B cell (primary cell): ENCODE results near the gene BTBD6. TPM values are rescaled to one million over a fixed set of nuclear protein-coding genes. Genes with fewer than 3 reads are reported as not detected.

Experiments
- ATAC-seq: fragments of 200-7000 bp; cut with Tn5 transposase; one replicate; pipeline ENCODE4 v1.10.0; 2021; ENCODE audit warnings: low read depth, mild to moderate bottlenecking, moderate number of reproducible peaks, moderate library complexity
- CTCF ChIA-PET: fragments of 350-600 bp; sonication (Branson Sonifier 250); formaldehyde crosslinking; loops from one replicate; lab custom pipeline; 2021; ENCODE audit warnings: antibody characterized with exemption, inconsistent platforms; lab: Charles Lee
- POLR2A ChIA-PET: fragments of 350-600 bp; sonication (Branson Sonifier 250); formaldehyde crosslinking; loops from one replicate; lab custom pipeline; 2021; ENCODE audit warnings: antibody characterized with exemption; lab: Charles Lee
- DNase-seq: peaks from one replicate; pipeline ENCODE4 v3.0.0; 2013
- H2AFZ ChIP-seq: 2 replicates; pipeline ENCODE4 v1.6.1; 2012; ENCODE audit warnings: mild to moderate bottlenecking, low read depth, low read length; ENCODE audit not compliant: insufficient read depth, poor library complexity, severe bottlenecking
- H3K27ac ChIP-seq, 2 donors: 1 replicate in 1 of 2; 2 replicates in 1 of 2; pipeline ENCODE4 v1.5.1; 2012 to 2013; ENCODE audit warnings: low read length in 2 of 2, mild to moderate bottlenecking in 2 of 2, moderate library complexity in 1 of 2
- H3K27me3 ChIP-seq, 4 experiments: fragments of 200-600 bp in 1 of 4; sonication (generic) in 1 of 4; replicated peaks in 1 of 4; 1 replicate in 2 of 4; 2 replicates in 2 of 4; pipeline versions ENCODE4 v1.6.1 to v1.7.0; 2013 to 2016; ENCODE audit warnings: low read length in 3 of 4, mild to moderate bottlenecking in 2 of 4, mixed read lengths in 1 of 4, moderate library complexity in 1 of 4; ENCODE audit not compliant: insufficient read depth in 4 of 4, control insufficient read depth in 3 of 4; ENCODE audit errors: control extremely low read depth in 1 of 4
- H3K36me3 ChIP-seq, 2 experiments: replicated peaks in 1 of 2; 1 replicate in 1 of 2; 2 replicates in 1 of 2; pipeline versions ENCODE4 v1.6.1 to v1.7.1; 2013; ENCODE audit warnings: low read length in 1 of 2; ENCODE audit not compliant: insufficient read depth in 2 of 2, control insufficient read depth in 1 of 2; ENCODE audit errors: control extremely low read depth in 1 of 2, extremely low read depth in 1 of 2
- H3K4me1 ChIP-seq, 2 donors: fragments of 200-600 bp in 1 of 2; sonication (generic) in 1 of 2; 1 replicate in 1 of 2; 2 replicates in 1 of 2; pipeline versions ENCODE4 v1.5.1 to v1.6.1; 2013 to 2017; ENCODE audit warnings: low read length in 2 of 2; ENCODE audit not compliant: control insufficient read depth in 2 of 2, insufficient read depth in 2 of 2
- H3K4me2 ChIP-seq: replicated peaks from 2 replicates; pipeline ENCODE3; 2012; ENCODE audit warnings: mild to moderate bottlenecking, low read depth, low read length; ENCODE audit not compliant: poor library complexity, severe bottlenecking
- H3K4me3 ChIP-seq, 5 experiments: fragments of 200-600 bp in 1 of 5; sonication (generic) in 1 of 5; 1 replicate in 3 of 5; 2 replicates in 2 of 5; pipeline versions ENCODE4 v1.5.1 to v1.7.0; 2011 to 2016; ENCODE audit warnings: low read length in 4 of 5, mild to moderate bottlenecking in 4 of 5, low read depth in 2 of 5, control low read depth in 1 of 5, moderate library complexity in 1 of 5; ENCODE audit not compliant: insufficient read depth in 1 of 5; ENCODE audit errors: control extremely low read depth in 1 of 5, extremely low read depth in 1 of 5
- H3K79me2 ChIP-seq: fragments of 200-600 bp; sonication (generic); one replicate; pipeline ENCODE4 v1.6.0; 2016; ENCODE audit warnings: low read length; ENCODE audit not compliant: control insufficient read depth, insufficient read depth
- H3K9ac ChIP-seq: fragments of 200-600 bp; sonication (generic); 2 replicates; pipeline ENCODE4 v1.6.1; 2017; ENCODE audit warnings: mild to moderate bottlenecking, low read length, moderate library complexity
- H3K9me3 ChIP-seq, 3 donors: one replicate each; pipeline versions ENCODE4 v1.6.1 to v1.7.1; 2013; ENCODE audit warnings: low read length in 2 of 3; ENCODE audit not compliant: control insufficient read depth in 2 of 3, insufficient read depth in 1 of 3; ENCODE audit errors: control extremely low read depth in 1 of 3
- H4K20me1 ChIP-seq: 2 replicates; pipeline ENCODE4 v1.6.0; 2012; ENCODE audit warnings: mild to moderate bottlenecking, low read length; ENCODE audit not compliant: insufficient read depth, control insufficient read depth, poor library complexity, severe bottlenecking
- H3K27ac Mint-ChIP-seq: one replicate; pipeline ENCODE4 v1.8.0; 2021; ENCODE audit warnings: mixed read lengths
- H3K27me3 Mint-ChIP-seq: one replicate; pipeline ENCODE4 v1.8.0; 2021; ENCODE audit warnings: mixed read lengths
- H3K4me1 Mint-ChIP-seq: one replicate; pipeline ENCODE4 v1.8.0; 2021; ENCODE audit warnings: mixed read lengths
- H3K4me3 Mint-ChIP-seq: one replicate; pipeline ENCODE4 v1.8.0; 2021; ENCODE audit warnings: mixed read lengths
- H3K9me3 Mint-ChIP-seq: one replicate; pipeline ENCODE4 v1.8.0; 2022; ENCODE audit warnings: mixed read lengths; ENCODE audit not compliant: insufficient read depth
- EZH2 ChIP-seq: IDR thresholded peaks from 2 replicates; pipeline ENCODE4 v1.6.1; 2012; ENCODE audit warnings: borderline replicate concordance, low read depth, mild to moderate bottlenecking, moderate library complexity, low read length; ENCODE audit not compliant: insufficient read depth, poor library complexity, severe bottlenecking
- WGBS: methylation state at CpG from one replicate; pipeline ENCODE4 v1.1.5; 2013; ENCODE audit warnings: missing lambda C conversion rate; ENCODE audit not compliant: insufficient coverage; 5-methylcytosine and 5-hydroxymethylcytosine counted together
- intact Hi-C: fragments of 100-400 bp; cut with micrococcal nuclease; formaldehyde crosslinking; loops from one replicate; pipeline ENCODE4 v1.10.0; 2022
- polyA plus RNA-seq: library from polyadenylated mRNA; depleted of rRNA; stranded (reverse); fragments of >200 nt; gene quantifications from 2 replicates; pipeline ENCODE4 v1.2.3, GENCODE V29; 2012
- total RNA-seq, 2 donors: library from RNA; stranded (reverse); fragments of 120-200 nt in 1 of 2; gene quantifications; 1 replicate in 1 of 2; 2 replicates in 1 of 2; pipeline versions ENCODE4 v1.2.3 to v1.2.4, GENCODE V29; 2013 to 2022
- TF ChIP-seq, protein P1 (sequence below): fragments of 200-600 bp; IDR thresholded peaks from one replicate; pipeline ENCODE4 v1.8.0; 2022; ENCODE audit warnings: antibody characterized with exemption, mild to moderate bottlenecking

Gene BTBD6
- total and polyA plus RNA-seq, 2 donors (not counting 1 experiment from before 2014, with no cell fraction given) = 33.4 to 36.1 TPM

DNA sequence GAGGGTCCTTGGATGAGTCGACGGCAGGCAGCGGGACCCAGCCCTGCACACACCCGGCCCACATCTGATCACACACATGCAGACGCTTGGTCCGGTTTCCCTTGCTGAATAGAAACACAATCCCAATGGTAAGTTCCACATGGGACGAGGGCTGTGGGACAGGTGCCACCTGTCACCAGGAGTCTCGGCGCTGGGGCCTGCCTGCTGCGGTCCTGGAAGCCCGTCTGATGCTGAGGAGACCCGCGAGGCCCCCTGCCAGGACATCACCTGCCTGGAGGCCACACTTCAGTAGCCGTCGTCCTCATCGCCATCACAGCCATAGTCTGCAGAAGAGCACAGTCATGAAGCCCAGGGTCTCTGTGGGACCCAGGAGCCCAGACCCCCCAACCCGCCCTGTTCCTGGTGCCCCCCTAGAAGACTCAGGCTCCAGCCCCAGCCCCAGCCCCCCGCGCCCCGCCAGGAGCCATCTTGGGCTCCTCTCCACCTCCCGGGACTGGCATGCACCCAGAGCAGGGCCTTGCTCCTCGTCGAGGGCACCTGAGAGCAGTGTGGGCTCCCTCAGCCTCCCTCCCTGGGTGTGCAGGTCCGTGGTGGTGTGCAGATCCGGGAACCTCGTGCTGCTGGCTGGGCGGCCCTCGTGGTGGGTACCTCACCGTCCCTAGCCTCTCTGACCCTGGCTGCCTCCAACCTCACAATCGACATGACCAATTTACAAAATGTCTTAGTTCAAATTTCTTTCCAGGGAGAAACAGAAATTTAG, 37.9 kb upstream of the BTBD6 start:
- peaks cover 2 to 19% of the 10 kb centered on the region in 2 experiments for H3K36me3 ChIP-seq
- no peak for TF ChIP-seq EZH2
- TF ChIP-seq, protein P1, sequence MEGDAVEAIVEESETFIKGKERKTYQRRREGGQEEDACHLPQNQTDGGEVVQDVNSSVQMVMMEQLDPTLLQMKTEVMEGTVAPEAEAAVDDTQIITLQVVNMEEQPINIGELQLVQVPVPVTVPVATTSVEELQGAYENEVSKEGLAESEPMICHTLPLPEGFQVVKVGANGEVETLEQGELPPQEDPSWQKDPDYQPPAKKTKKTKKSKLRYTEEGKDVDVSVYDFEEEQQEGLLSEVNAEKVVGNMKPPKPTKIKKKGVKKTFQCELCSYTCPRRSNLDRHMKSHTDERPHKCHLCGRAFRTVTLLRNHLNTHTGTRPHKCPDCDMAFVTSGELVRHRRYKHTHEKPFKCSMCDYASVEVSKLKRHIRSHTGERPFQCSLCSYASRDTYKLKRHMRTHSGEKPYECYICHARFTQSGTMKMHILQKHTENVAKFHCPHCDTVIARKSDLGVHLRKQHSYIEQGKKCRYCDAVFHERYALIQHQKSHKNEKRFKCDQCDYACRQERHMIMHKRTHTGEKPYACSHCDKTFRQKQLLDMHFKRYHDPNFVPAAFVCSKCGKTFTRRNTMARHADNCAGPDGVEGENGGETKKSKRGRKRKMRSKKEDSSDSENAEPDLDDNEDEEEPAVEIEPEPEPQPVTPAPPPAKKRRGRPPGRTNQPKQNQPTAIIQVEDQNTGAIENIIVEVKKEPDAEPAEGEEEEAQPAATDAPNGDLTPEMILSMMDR = no peak
- H3K79me2 ChIP-seq = peaks cover 2% of the 10 kb centered on the region
- H3K4me1 ChIP-seq = no peaks in the 10 kb centered on the region
- no peaks in the 10 kb centered on the region for H3K27me3 ChIP-seq
- Mint-ChIP-seq H3K4me3 (no peak overlapping the region), H3K9me3 (no peaks in the 10 kb centered on the region), H3K4me1 (no peaks in the 10 kb centered on the region), H3K27me3 (no peaks in the 10 kb centered on the region), H3K27ac (no peak overlapping the region)
- no peak overlapping the region for H2AFZ ChIP-seq
- intact Hi-C loops = no loop called here
- H3K9ac ChIP-seq = no peak overlapping the region
- H3K4me2 ChIP-seq = no peak overlapping the region
- DNase-seq (no peak), ATAC-seq (no peak)
- CTCF ChIA-PET = interaction anchor here (1.6 kb wide), 1 partner anchor 141 kb away, joined by 3 read pairs; no protein-coding TSS in a partner anchor
- H3K27ac ChIP-seq = no peak overlapping the region
- no peaks in the 10 kb centered on the region for H3K9me3 ChIP-seq
- no peak overlapping the region for H3K4me3 ChIP-seq
- 95% methylated on average over 29 of the region's 30 CpGs for WGBS
- POLR2A ChIA-PET = no interaction called here
- peaks cover 14% of the 10 kb centered on the region for H4K20me1 ChIP-seq

DNA sequence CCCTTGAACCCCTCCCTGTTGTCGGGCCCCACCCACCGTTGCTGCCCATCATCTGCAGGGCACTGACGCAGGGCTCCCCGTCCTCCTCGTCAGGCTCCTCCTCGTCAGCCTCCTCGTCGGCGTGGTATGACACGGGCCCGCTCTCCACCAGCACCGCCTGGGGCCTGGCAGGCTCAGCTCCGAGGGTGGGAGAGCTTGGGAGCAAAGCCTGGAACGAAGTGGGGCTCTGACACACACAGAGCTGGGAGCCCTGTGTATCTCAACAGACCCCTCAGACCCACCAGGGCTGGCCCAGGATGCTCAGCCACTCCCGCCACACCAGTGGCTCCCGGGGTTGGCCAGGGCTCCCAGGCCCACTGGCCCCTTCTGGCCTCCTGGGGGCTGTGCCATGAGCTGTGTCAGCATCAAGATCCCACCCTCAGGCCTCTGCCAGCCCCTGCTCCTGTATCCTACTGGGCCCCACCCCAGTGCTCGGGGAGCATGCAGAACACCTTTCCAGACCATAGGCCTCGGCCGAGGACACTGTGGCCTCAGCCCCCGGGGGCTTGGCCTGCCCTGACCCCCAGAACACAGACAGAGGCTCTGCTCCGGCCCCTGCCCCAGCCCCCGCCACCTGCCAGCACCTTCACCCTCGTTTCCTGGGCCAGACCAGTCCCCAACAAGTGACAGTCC, 37.1 kb upstream of the BTBD6 start:
- H3K4me1 ChIP-seq = no peaks in the 10 kb centered on the region
- TF ChIP-seq, protein P1 = no peak
- no peak for TF ChIP-seq EZH2
- peaks cover 2 to 19% of the 10 kb centered on the region in 2 experiments for H3K36me3 ChIP-seq
- DNase-seq = no peak
- peaks cover 14% of the 10 kb centered on the region for H4K20me1 ChIP-seq
- no peak overlapping the region for H3K27ac Mint-ChIP-seq
- H3K27ac ChIP-seq = no peak overlapping the region
- peaks cover 2% of the 10 kb centered on the region for H3K79me2 ChIP-seq
- H3K9me3 ChIP-seq = peaks cover 0 to 6% (median 0%) of the 10 kb centered on the region in 3 donors
- ChIA-PET CTCF (interaction anchor here (1.6 kb wide), 1 partner anchor 140 kb away, joined by 3 read pairs; no protein-coding TSS in a partner anchor), POLR2A (no interaction called here)
- no peaks in the 10 kb centered on the region for H3K27me3 Mint-ChIP-seq
- intact Hi-C loops = no loop called here
- H3K4me3 ChIP-seq = no peak overlapping the region
- H3K4me3 Mint-ChIP-seq = no peak overlapping the region
- no peak overlapping the region for H2AFZ ChIP-seq
- H3K9ac ChIP-seq = no peak overlapping the region
- H3K27me3 ChIP-seq = no peaks in the 10 kb centered on the region
- 95% methylated on average over 23 of the region's 23 CpGs for WGBS
- no peak for ATAC-seq
- no peaks in the 10 kb centered on the region for H3K4me1 Mint-ChIP-seq
- no peak overlapping the region for H3K4me2 ChIP-seq
- no peaks in the 10 kb centered on the region for H3K9me3 Mint-ChIP-seq
